Large intestine (tissue), 3 donors: Measurements from ENCODE around the gene ITSN1. TPM values are rescaled to one million over a fixed set of nuclear protein-coding genes. Genes with fewer than 3 reads are reported as not detected.

ENCODE experiments used
- DNase-seq, 2 donors: peaks; one replicate each; pipeline versions ENCODE4 v3.0.0 to v3.0.0-alpha.2; 2013
- H3K27ac ChIP-seq: one replicate; pipeline ENCODE4 v1.5.1; 2013; ENCODE audit warnings: low read length
- H3K27me3 ChIP-seq: 2 replicates; pipeline ENCODE4 v1.6.1; 2013; ENCODE audit warnings: low read length; ENCODE audit not compliant: control insufficient read depth, insufficient read depth
- H3K36me3 ChIP-seq: 2 replicates; pipeline ENCODE4 v1.6.1; 2013; ENCODE audit warnings: low read length; ENCODE audit not compliant: control insufficient read depth, insufficient read depth
- H3K4me1 ChIP-seq: one replicate; pipeline ENCODE4 v1.6.1; 2013; ENCODE audit warnings: low read length; ENCODE audit not compliant: control insufficient read depth, insufficient read depth
- H3K4me3 ChIP-seq: one replicate; pipeline ENCODE4 v1.5.1; 2013; ENCODE audit warnings: low read length
- H3K9me3 ChIP-seq: one replicate; pipeline ENCODE4 v1.6.1; 2013; ENCODE audit warnings: mild to moderate bottlenecking, low read depth, low read length, moderate library complexity; ENCODE audit not compliant: control insufficient read depth
- WGBS: methylation state at CpG from one replicate; pipeline ENCODE4 v1.1.5; 2013; ENCODE audit warnings: low lambda C conversion rate; ENCODE audit not compliant: insufficient coverage; 5-methylcytosine and 5-hydroxymethylcytosine counted together
- polyA plus RNA-seq: library from polyadenylated mRNA; unstranded; fragments of 120-200 nt; gene quantifications from one replicate; pipeline ENCODE4 v1.2.1, GENCODE V29; 2013

Gene ITSN1
- polyA plus RNA-seq, 1 donor = 36.0 TPM

- Histone ChIP-seq H3K36me3 (peaks cover 49% of the 10 kb centered on the region), H3K4me3 (no peak overlapping the region), H3K27ac (no peak overlapping the region), H3K27me3 (no peaks in the 10 kb centered on the region), H3K9me3 (no peaks in the 10 kb centered on the region), H3K4me1 (no peaks in the 10 kb centered on the region)
- DNase-seq = no peak
- WGBS = no CpG with 5 or more reads among the region's 6 CpGs
Measured at GRCh38 chr21:33817663-33818451, 175.6 kb downstream of the ITSN1 start.

GRCh38 chr21:33820230-33820770, 178.0 kb downstream of the ITSN1 start:
- H3K4me3 ChIP-seq = no peak overlapping the region
- H3K27me3 ChIP-seq = no peaks in the 10 kb centered on the region
- no peak for DNase-seq
- peaks cover 40% of the 10 kb centered on the region for H3K36me3 ChIP-seq
- no peak overlapping the region for H3K27ac ChIP-seq
- H3K4me1 ChIP-seq = no peaks in the 10 kb centered on the region
- no peaks in the 10 kb centered on the region for H3K9me3 ChIP-seq

- H3K4me1 ChIP-seq = no peaks in the 10 kb centered on the region
- no peaks in the 10 kb centered on the region for H3K9me3 ChIP-seq
- no CpG with 5 or more reads among the region's 2 CpGs for WGBS
- no peak overlapping the region for H3K4me3 ChIP-seq
- peaks cover 36% of the 10 kb centered on the region for H3K36me3 ChIP-seq
- H3K27me3 ChIP-seq = no peaks in the 10 kb centered on the region
- no peak for DNase-seq
- H3K27ac ChIP-seq = no peak overlapping the region
Measured at GRCh38 chr21:33820798-33821197, 178.5 kb downstream of the ITSN1 start.

GRCh38 chr21:33821503-33822322, 179.4 kb downstream of the ITSN1 start:
- Histone ChIP-seq H3K36me3 (peaks cover 29% of the 10 kb centered on the region), H3K4me3 (no peak overlapping the region), H3K27me3 (no peaks in the 10 kb centered on the region), H3K9me3 (no peaks in the 10 kb centered on the region), H3K27ac (no peak overlapping the region), H3K4me1 (no peaks in the 10 kb centered on the region)
- no CpG with 5 or more reads among the region's 7 CpGs for WGBS
- no peak for DNase-seq

GRCh38 chr21:33824156-33824941, 182.0 kb downstream of the ITSN1 start:
- no peak overlapping the region for H3K27ac ChIP-seq
- DNase-seq = no peak
- no peaks in the 10 kb centered on the region for H3K9me3 ChIP-seq
- no peak overlapping the region for H3K4me3 ChIP-seq
- peaks cover 32% of the 10 kb centered on the region for H3K36me3 ChIP-seq
- WGBS = 90% methylated on average over 2 of the region's 11 CpGs
- H3K27me3 ChIP-seq = no peaks in the 10 kb centered on the region
- H3K4me1 ChIP-seq = no peaks in the 10 kb centered on the region

GRCh38 chr21:33825419-33825818, 183.1 kb downstream of the ITSN1 start:
- DNase-seq = no peak
- H3K36me3 ChIP-seq = peaks cover 38% of the 10 kb centered on the region
- H3K27me3 ChIP-seq = no peaks in the 10 kb centered on the region
- H3K4me1 ChIP-seq = no peaks in the 10 kb centered on the region
- H3K27ac ChIP-seq = no peak overlapping the region
- 79% methylated on average over 1 of the region's 3 CpGs for WGBS
- H3K4me3 ChIP-seq = no peak overlapping the region
- no peaks in the 10 kb centered on the region for H3K9me3 ChIP-seq

- no CpG with 5 or more reads among the region's 2 CpGs for WGBS
- DNase-seq = no peak
- Histone ChIP-seq H3K27me3 (no peaks in the 10 kb centered on the region), H3K4me3 (no peak overlapping the region), H3K27ac (no peak overlapping the region), H3K9me3 (no peaks in the 10 kb centered on the region), H3K36me3 (peaks cover 36% of the 10 kb centered on the region), H3K4me1 (no peaks in the 10 kb centered on the region)
Measured at GRCh38 chr21:33825915-33826314, 183.6 kb downstream of the ITSN1 start.

GRCh38 chr21:33828083-33828482, 185.8 kb downstream of the ITSN1 start:
- DNase-seq = no peak
- Histone ChIP-seq H3K27me3 (no peaks in the 10 kb centered on the region), H3K27ac (no peak overlapping the region), H3K4me3 (no peak overlapping the region), H3K9me3 (no peaks in the 10 kb centered on the region), H3K4me1 (no peaks in the 10 kb centered on the region), H3K36me3 (peaks cover 46% of the 10 kb centered on the region)
- WGBS = no CpG with 5 or more reads among the region's 4 CpGs

GRCh38 chr21:33828577-33828976, 186.3 kb downstream of the ITSN1 start:
- Histone ChIP-seq H3K36me3 (peaks cover 42% of the 10 kb centered on the region), H3K9me3 (no peaks in the 10 kb centered on the region), H3K4me3 (no peak overlapping the region), H3K4me1 (no peaks in the 10 kb centered on the region), H3K27me3 (no peaks in the 10 kb centered on the region), H3K27ac (no peak overlapping the region)
- WGBS = 100% methylated on average over 3 of the region's 4 CpGs
- DNase-seq = no peak

GRCh38 chr21:33829844-33830243, 187.5 kb downstream of the ITSN1 start:
- Histone ChIP-seq H3K36me3 (peaks cover 46% of the 10 kb centered on the region), H3K27ac (no peak overlapping the region), H3K27me3 (no peaks in the 10 kb centered on the region), H3K4me1 (no peaks in the 10 kb centered on the region), H3K9me3 (no peaks in the 10 kb centered on the region), H3K4me3 (no peak overlapping the region)
- DNase-seq = no peak
- WGBS = 94% methylated on average over 3 of the region's 9 CpGs
